Measurements from ENCODE around the gene MFSD6. TPM values are rescaled to one million over a fixed set of nuclear protein-coding genes. Genes with fewer than 3 reads are reported as not detected.

Gene MFSD6
- total and polyA plus RNA-seq, 4 donors, result 11.7 to 61.7 (median 37.4) TPM

DNA sequence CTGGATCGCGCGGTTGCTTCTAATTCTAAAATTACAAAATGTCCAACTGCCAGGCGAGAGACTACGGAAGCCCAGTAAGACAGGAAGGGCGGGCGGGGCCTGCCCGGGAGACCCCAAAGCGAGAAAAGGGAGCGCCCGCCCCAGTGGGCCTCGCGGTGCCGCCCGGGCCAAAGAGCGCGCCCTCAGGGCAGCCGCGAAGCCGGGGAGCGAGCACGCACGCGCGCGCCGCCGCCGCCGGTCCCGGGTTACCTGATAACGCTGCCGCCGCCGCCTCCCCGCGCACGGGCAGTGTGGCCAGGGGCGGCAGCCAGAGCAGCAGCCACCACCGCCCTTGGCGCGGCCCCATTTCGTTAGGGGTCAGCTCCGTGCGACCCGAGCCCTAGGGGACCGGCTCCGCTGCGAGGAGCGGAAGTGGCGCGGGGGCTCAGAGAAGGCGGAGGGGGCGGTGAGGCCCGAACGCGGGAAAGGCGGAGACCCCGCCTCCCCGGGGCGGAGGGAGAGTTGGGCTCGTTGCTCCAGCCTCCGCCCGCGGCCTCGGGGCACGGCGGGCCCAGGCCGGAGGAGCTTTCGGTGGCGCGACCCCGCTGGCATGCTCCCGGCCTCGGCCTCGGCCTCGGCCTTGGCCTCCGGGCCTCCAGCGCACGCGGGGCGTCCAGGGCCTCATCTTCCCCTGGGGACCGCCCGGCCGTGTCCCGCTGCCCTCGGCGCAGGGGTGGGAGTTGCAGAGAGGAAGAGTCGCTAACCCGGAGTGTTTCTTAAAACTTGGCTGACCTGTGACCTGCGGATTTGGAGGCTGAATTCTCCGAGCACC is 126.4 kb downstream of the MFSD6 start, which contains the start of gene NEMP2:
Gene NEMP2 (minus strand): TSS at position 413 of the 811 bp plus-strand sequence. CDS start 67 bp downstream, at position 346.
- Histone ChIP-seq H3K27ac (ENCODE audit: low read depth in 1 of 2, low read length in 1 of 2) (peak within 1 kb of the TSS; percentile 86 to 99), H3K4me3 (peak within 1 kb of the TSS; percentile 92), H3K4me1 (ENCODE audit: control insufficient read depth in 5 of 5, insufficient read depth in 5 of 5, low read length in 5 of 5) (peaks cover 6 to 35% (median 8%) of the 10 kb centered on the region in 5 donors), H3K27me3 (ENCODE audit: control insufficient read depth in 3 of 3, insufficient read depth in 3 of 3, low read length in 2 of 3) (no peaks in the 10 kb centered on the region), H3K36me3 (ENCODE audit: control insufficient read depth in 4 of 4, insufficient read depth in 4 of 4, low read length in 4 of 4) (peaks cover 0 to 7% (median 2%) of the 10 kb centered on the region in 4 donors), H3K9ac (ENCODE audit: insufficient read depth in 1 of 2, low read length in 2 of 2) (peak within 1 kb of the TSS; percentile 93 to 100), H3K9me3 (ENCODE audit: control insufficient read depth in 4 of 4, insufficient read depth in 3 of 4, low read length in 3 of 4) (peaks cover 0 to 7% (median 3%) of the 10 kb centered on the region in 4 donors)
- peak; percentile 88 to 93 (median 92) for DNase-seq
- ATAC-seq (ENCODE audit: insufficient read depth, low FRiP score), result peak; percentile 93
- WGBS, 2 donors, result 0% methylated on average over 66 to 92 of the region's 92 CpGs
- TF ChIP-seq, protein P1, sequence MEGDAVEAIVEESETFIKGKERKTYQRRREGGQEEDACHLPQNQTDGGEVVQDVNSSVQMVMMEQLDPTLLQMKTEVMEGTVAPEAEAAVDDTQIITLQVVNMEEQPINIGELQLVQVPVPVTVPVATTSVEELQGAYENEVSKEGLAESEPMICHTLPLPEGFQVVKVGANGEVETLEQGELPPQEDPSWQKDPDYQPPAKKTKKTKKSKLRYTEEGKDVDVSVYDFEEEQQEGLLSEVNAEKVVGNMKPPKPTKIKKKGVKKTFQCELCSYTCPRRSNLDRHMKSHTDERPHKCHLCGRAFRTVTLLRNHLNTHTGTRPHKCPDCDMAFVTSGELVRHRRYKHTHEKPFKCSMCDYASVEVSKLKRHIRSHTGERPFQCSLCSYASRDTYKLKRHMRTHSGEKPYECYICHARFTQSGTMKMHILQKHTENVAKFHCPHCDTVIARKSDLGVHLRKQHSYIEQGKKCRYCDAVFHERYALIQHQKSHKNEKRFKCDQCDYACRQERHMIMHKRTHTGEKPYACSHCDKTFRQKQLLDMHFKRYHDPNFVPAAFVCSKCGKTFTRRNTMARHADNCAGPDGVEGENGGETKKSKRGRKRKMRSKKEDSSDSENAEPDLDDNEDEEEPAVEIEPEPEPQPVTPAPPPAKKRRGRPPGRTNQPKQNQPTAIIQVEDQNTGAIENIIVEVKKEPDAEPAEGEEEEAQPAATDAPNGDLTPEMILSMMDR (IDR thresholded peaks at IDR 0.05; ENCODE audit: control extremely low read depth, extremely low read depth), result no peak

DNA sequence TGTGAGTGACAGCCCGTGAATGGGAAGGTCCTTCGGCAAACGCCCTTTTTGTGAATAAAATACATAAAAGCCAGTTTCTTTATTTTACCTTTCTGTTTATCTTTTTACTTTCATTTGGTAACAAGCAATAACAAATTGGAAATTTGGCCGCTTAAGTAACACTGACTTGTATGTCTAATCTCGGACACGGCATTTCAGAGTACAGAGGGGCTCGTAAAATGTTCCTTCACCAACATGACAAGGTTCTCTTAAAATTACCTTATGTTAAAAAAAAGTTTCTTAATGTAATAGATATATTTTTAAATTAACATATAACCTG is 126.9 kb downstream of the MFSD6 start:
- H3K27me3 ChIP-seq (ENCODE audit: control insufficient read depth in 3 of 3, insufficient read depth in 3 of 3, low read length in 2 of 3), result no peaks in the 10 kb centered on the region
- H3K27ac ChIP-seq (ENCODE audit: low read depth in 1 of 2, low read length in 1 of 2), result peak overlapping the region; percentile 86 to 99
- TF ChIP-seq, protein P1 (IDR thresholded peaks at IDR 0.05; ENCODE audit: control extremely low read depth, extremely low read depth), result no peak
- peak overlapping the region; percentile 92 for H3K4me3 ChIP-seq
- H3K9ac ChIP-seq (ENCODE audit: insufficient read depth in 1 of 2, low read length in 2 of 2), result peak overlapping the region; percentile 84 to 93
- peaks cover 0 to 10% (median 3%) of the 10 kb centered on the region in 4 donors for H3K9me3 ChIP-seq (ENCODE audit: control insufficient read depth in 4 of 4, insufficient read depth in 3 of 4, low read length in 3 of 4)
- 3% methylated on average over 7 of the region's 7 CpGs for WGBS, 2 donors
- ATAC-seq (ENCODE audit: insufficient read depth, low FRiP score) (no peak), DNase-seq (peak in 1 of 3 donors; percentile 74)
- H3K36me3 ChIP-seq (ENCODE audit: control insufficient read depth in 4 of 4, insufficient read depth in 4 of 4, low read length in 4 of 4), result peaks cover 0 to 7% (median 2%) of the 10 kb centered on the region in 4 donors
- H3K4me1 ChIP-seq (ENCODE audit: control insufficient read depth in 5 of 5, insufficient read depth in 5 of 5, low read length in 5 of 5), result peaks cover 4 to 30% (median 6%) of the 10 kb centered on the region in 5 donors

DNA sequence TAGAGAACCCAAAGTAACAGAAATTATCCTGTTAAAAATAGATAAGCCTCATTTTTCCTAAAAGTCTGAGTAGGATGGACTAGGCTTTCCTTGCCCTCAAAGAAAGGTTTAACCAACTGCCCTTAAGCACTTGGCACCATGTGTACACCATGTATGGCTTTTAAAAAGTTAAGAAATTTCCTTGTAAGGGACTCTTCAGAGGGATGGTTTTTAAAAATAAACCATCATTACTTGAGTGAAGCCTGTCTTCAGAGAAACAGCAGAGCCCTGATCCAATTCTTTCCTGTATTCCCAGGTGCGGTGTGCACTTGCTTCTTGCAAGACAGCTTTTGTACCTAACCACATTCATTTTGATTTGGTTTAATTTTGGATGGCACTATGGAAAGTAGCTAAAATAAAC is 127.4 kb downstream of the MFSD6 start:
- Histone ChIP-seq H3K27me3 (ENCODE audit: control insufficient read depth in 3 of 3, insufficient read depth in 3 of 3, low read length in 2 of 3) (no peaks in the 10 kb centered on the region), H3K9me3 (ENCODE audit: control insufficient read depth in 4 of 4, insufficient read depth in 3 of 4, low read length in 3 of 4) (peaks cover 0 to 14% (median 4%) of the 10 kb centered on the region in 4 donors), H3K4me1 (ENCODE audit: control insufficient read depth in 5 of 5, insufficient read depth in 5 of 5, low read length in 5 of 5) (peaks cover 1 to 25% (median 4%) of the 10 kb centered on the region in 5 donors), H3K4me3 (no peak overlapping the region), H3K9ac (ENCODE audit: insufficient read depth in 1 of 2, low read length in 2 of 2) (peak overlapping the region in 1 of 2 donors; percentile 62), H3K36me3 (ENCODE audit: control insufficient read depth in 4 of 4, insufficient read depth in 4 of 4, low read length in 4 of 4) (peaks cover 0 to 7% (median 2%) of the 10 kb centered on the region in 4 donors), H3K27ac (ENCODE audit: low read depth in 1 of 2, low read length in 1 of 2) (peak overlapping the region in 1 of 2 donors; percentile 38)
- ATAC-seq (ENCODE audit: insufficient read depth, low FRiP score) (no peak), DNase-seq (no peak)
- WGBS, 2 donors, result 37 to 66% methylated on average over 1 of the region's 1 CpG
- TF ChIP-seq, protein P1 (IDR thresholded peaks at IDR 0.05; ENCODE audit: control extremely low read depth, extremely low read depth), result no peak

Data from lung (tissue), 12 donors.